Activated gamma-delta T cell treated with Interleukin-2 at 50 U/mL for 16 hours (primary cell): ENCODE data around the gene LTB4R2.

Source experiments
- DNase-seq: peaks from one replicate; pipeline ENCODE4 v3.0.0-alpha.2; 2020

The LTB4R2 gene

DNA sequence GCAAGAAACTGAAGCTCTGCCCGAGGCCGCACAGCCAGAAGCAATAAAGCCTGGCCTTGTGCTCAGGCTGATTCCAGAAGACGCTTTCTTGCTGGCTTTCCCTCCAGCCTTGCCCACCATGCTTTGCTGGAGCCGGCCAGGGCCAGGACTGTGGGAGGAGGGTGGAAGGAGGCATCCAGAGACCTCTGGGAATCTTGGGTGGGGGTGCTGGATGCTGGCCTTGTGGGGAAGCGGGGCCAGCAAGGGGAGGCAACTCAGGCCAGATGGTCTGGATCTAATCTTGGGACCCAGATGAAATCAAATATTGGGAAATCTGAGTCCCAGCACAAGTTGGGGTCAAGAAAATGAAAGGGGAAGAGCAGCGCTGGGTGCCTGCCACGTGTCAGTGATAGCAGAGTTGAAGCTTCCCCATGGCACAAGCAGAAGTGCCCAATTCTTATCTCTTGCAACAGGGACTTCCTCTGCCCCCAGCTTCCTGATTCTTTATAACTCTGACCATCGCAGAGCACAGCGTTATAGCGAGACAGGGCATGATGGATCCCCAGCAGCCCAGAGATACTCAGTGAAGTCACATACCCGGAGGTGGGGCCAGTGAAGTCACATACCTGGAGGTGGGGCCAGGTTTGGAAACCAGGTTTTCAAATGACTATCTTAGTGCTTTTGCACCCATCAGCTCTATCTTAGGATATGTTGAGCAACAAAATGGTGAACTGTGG is 32.2 kb upstream of the LTB4R2 start:
- no peak for DNase-seq

DNA sequence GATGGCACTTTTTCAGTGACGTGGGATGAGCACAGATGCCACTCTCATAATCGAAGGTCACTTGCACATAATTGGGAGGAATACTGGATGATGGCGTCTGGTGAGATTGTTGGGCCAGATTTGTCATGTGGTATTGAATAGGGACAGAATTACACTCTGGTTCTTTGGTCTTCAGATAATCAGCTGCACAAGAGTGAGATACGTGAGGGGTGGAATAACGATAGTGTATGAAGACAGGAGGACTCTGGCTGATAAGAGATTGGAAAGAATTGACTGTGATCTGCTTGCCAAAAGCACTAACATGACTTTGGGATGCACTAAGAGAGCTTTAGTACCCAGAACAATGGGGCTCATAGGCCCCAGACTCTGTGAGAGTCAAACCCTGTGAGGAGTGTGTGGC is 31.5 kb upstream of the LTB4R2 start:
- DNase-seq = no peak

DNA sequence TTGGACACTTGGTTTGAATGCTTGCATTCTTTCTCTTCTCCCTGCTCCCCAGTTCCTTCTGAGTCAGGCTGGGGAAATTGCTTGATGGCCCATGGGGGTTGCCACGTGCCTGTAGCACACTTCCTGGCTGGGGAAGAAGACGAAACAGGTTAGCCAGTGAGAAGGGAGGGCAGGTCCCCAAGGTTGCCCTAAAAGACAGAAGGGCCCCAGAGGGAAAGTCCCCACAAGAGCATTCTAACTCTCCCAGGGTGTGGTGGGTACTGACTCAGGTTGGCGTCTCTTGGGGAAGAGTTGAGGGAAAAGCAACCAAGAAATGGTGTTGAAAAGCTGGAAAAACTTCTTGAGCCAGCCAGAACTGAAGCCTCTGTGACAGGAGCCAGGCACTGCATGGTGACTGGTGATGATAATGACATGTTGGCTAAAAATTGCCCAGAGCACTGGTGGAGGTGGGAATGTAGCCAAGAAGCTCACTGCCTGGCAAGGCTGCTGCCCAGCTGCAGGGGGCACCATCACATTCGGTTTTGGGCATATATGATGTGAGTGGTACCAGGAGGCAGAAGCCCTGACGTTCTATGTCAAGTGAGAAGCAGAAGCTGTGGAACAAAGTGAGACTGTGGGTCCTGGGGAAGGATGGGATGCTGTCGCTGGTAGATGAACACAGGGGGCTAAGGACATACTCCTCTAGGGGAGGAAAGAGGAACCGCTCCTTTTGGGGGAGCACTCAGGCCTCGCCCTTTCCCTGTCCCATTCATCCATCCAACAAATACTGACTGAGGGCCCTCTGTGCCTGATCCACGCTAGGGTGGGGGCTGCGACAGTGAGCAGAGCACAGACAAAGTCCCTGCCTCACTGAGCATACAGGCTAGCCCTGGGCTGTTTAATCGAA is 30.4 kb upstream of the LTB4R2 start:
- no peak for DNase-seq

- DNase-seq = no peak
These were observed 29.0 kb upstream of the LTB4R2 start for GRCh38 chr14:24280797-24281460.

DNA sequence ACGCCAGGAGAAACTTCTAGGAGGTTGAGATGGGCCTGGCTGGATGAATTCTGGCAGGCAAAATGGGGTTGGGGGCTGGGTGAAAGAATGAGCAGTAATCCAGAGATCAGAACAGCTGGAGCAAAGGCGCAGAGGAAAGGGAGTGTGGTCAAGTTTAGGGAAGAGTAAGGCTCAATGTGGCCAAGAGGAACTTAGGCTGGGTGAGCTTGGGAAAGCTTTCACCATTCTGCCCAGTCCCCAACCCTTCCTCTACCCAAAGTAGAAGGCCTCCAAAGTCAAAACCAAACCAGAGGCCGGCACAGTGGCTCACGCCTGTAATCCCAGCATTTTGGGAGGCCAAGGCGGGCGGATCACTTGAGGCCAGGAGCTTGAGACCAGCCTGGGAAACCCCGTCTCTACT is 28.3 kb upstream of the LTB4R2 start:
- DNase-seq = no peak

GRCh38 chr14:24282736-24283135 is 27.2 kb upstream of the LTB4R2 start:
- DNase-seq = no peak

- DNase-seq = no peak
These were observed 26.0 kb upstream of the LTB4R2 start for GRCh38 chr14:24283796-24284460.

DNA sequence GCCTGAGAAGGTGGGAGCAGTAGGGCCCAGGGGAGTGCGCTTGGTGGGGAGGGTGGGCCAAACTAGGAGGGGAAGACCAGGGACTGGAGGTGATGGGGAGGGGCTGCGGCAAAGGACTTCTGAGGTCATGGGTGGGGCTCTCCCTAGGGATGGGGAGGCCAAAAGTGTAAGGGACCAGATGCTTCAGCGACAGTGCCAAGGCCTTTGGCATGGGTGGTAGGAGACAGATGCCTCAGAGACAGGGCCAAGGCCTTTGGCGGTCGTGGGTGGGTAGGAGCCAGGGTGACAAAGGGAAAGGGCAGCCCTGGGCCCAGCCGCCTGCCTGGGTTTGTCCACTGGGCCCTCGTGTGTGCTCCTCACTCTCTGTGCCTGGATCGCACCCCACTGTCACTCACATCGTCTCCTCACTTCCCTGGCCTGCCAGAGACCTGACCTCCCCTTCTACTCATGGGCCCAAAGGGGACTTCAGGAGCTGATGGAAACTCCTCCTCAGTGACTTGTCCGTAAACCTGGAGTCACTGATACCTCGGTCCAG is 25.4 kb upstream of the LTB4R2 start:
- no peak for DNase-seq

DNA sequence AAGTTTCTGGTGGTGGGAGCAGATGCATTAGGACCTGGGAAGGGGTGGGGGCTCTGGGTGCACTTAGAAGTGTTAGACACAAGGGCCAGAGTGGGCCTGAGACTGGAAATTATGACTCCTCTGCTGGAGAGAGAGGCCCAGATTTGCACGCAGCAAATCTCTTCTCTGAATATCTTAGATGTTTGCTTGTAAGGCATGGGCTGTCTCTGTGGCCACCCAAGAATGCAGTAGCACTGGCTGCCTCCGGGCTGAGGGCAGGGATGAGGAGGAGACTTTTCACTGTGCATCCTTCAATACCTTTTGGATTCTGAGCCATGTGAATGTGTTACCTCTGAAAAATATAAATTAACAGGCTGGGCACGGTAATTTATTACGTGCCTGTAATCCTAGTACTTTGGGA is 24.6 kb upstream of the LTB4R2 start:
- DNase-seq = no peak

DNA sequence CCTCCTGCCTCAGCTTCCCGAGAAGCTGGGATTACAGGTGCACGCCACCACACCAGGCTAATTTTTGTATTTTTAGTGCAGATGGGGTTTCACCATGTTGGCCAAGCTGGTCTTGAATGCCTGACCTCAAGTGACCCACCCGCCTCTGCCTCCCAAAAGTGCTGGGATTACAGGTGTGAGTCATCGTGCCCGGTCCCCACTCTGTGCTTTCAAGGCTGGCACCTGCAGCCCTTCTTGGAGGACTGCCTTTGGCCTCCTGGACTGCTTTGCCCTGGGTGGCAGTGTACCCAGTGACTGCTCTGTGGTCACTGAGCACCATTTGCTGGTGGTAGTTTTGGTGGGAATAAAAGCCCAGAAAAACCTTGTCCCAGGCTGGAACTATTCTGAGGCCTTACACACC is 22.9 kb upstream of the LTB4R2 start:
- DNase-seq = no peak

DNA sequence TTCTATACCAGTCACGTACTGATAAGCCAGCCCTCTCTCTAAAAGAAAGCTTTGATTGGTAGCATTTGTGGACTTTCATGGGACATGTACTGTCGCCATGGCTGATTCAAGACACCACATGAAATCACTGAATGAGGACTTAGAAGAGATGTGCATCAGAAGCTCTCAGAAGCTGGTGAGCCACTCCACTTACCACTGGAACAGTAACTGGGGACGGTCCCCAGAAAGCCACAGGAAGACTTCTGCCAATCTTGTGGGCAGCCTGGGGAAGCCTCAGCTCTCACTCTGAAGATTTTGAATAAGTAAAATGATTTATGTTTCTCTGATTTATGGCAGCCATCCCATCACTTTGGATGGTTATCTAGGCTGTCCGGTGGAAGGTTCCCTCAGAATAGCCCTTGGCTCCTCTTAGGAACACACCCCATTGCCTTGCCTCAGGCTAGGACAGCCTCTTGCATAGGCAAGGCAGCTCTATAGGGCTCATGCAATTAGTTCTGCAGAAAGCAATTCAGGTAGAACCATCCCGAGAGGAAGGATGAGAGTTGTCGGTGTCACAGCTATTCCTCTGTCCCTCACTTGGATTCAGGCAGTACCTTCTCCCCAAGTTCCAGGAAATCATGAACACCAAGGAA is 20.2 kb upstream of the LTB4R2 start:
- no peak for DNase-seq

- no peak for DNase-seq
These were observed 19.2 kb upstream of the LTB4R2 start for GRCh38 chr14:24290746-24291145.

- DNase-seq = no peak
These were observed 18.4 kb upstream of the LTB4R2 start for GRCh38 chr14:24291446-24292117.

GRCh38 chr14:24292118-24292807 is 17.7 kb upstream of the LTB4R2 start:
- DNase-seq = no peak

DNA sequence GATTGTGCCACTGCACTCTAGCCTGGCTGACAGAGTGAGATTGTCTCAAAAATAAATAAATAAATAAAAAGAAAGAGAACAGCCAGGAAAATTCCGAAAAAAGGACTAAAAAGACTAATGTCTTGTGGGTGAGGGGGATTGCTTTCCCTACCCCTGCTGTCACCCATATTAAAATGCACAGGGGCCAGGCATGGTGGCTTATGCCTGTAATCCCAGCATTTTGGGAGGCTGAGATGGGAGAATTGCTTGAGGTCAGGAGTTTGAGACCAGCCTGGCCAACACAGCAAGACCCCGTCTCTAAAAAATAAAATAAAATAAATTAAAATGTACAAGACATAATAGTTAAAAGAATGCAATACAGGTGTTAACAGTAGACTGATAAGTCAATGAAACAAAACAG is 16.4 kb upstream of the LTB4R2 start:
- no peak for DNase-seq

GRCh38 chr14:24296341-24297157 is 13.4 kb upstream of the LTB4R2 start:
- DNase-seq = peak; percentile 61

DNA sequence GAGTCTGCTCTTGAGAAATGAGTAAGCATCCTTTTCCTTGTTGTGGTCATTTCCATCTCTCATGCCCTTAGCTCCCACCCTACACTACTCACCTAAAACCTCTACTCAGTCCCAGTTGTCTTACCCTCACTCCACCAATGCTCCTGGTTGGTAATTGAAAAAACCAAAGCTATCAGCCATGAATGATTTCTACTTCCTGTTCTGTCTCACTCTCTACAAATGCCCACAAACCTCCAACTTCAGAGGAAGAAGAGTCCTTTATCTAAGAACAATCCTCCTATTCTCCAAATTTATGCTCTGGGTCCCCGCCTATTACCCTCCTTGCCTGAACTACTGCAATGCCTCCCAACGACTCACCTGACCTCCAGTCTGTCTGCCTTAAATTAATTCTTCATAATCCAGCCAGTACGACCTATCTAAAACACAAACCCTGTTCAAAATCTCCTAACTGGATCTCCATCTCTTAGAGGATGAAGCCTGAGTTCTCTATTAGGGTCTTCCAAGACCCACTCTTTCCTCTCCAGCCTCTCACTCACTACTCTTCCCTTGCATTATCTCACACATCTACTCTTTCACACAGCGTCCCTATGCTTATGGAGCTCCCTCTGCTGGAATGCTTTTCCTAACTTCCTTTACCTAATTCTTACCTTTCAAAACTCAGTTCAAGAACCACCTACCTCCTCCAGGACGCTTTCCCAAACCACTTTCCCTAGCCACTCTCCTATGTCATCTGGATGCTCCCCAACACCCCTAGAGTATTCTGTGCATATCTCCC is 12.6 kb upstream of the LTB4R2 start:
- no peak for DNase-seq

GRCh38 chr14:24298892-24299254 is 11.1 kb upstream of the LTB4R2 start:
- DNase-seq = no peak
